K562 (cell line): Measurements from ENCODE around the gene EML6. TPM values are rescaled to one million over a fixed set of nuclear protein-coding genes. Genes with fewer than 3 reads are reported as not detected.

Source experiments
- NCOA6 ChIP-seq: fragments of 450-650 bp; IDR thresholded peaks from 2 replicates; pipeline ENCODE4 v1.6.1; 2017; ENCODE audit warnings: mild to moderate bottlenecking
- RAD51 ChIP-seq: fragments of 450-650 bp; IDR thresholded peaks from 2 replicates; pipeline ENCODE4 v1.7.1; 2016; ENCODE audit warnings: low read depth, mild to moderate bottlenecking, borderline replicate concordance
- SMAD4 ChIP-seq: fragments of 250-450 bp; sonication (Bioruptor Pico); conservative IDR thresholded peaks from 2 replicates; pipeline ENCODE4 v1.8.0; 2021; ENCODE audit warnings: inconsistent platforms, mild to moderate bottlenecking, moderate library complexity
- XRCC5 ChIP-seq: fragments of 200-400 bp; formaldehyde crosslinking; IDR thresholded peaks from 2 replicates; pipeline ENCODE4 v1.6.1; 2017; ENCODE audit warnings: low read depth, mild to moderate bottlenecking, low read length
- YBX1 ChIP-seq: fragments of 450-650 bp; IDR thresholded peaks from 2 replicates; pipeline ENCODE4 v1.7.1; 2016; ENCODE audit warnings: mild to moderate bottlenecking
- ZNF143 ChIP-seq: sonication (generic); formaldehyde crosslinking; IDR thresholded peaks from 2 replicates; pipeline ENCODE4 v1.9.0; 2022; ENCODE audit warnings: mild to moderate bottlenecking, missing genetic modification reagents
- polyA plus RNA-seq, 8 experiments: library from polyadenylated mRNA; depleted of rRNA in 4 of 8; stranded (reverse) in 5 of 8; unstranded in 3 of 8; fragments of >200 nt; fragmentation: Nextera tagmentation in 2 of 8; fragmentation: Illumina TruSeq in 1 of 8; extraction: Ambion mirVana in 2 of 8; extraction: Trizol in 1 of 8; gene quantifications; 2 replicates each; pipeline versions ENCODE4 v1.2.1 to v1.2.3, GENCODE V29; 2011 to 2014; ENCODE audit warnings: inconsistent platforms in 1 of 8, missing spikeins in 1 of 8
- total RNA-seq, 7 experiments: library from RNA; depleted of rRNA in 6 of 7; stranded (reverse); fragments of >200 nt in 6 of 7; fragmentation: Illumina TruSeq in 2 of 7; extraction: Trizol in 2 of 7; gene quantifications; 2 replicates each; pipeline versions ENCODE4 v1.2.1 to v1.2.3, GENCODE V29; 2011 to 2021; ENCODE audit warnings: low replicate concordance in 1 of 7
- TF ChIP-seq, protein P1 (sequence below), 2 experiments: IDR thresholded peaks; 2 replicates each; pipeline ENCODE4 v1.6.1; 2012; ENCODE audit warnings: improper control_type of control experiment in 2 of 2, low read depth in 2 of 2, low read length in 2 of 2, borderline replicate concordance in 1 of 2
- TF ChIP-seq, protein P2 (sequence below): sonication (generic); formaldehyde crosslinking; IDR thresholded peaks from 2 replicates; pipeline ENCODE4 v1.8.0; 2023; ENCODE audit warnings: missing genetic modification reagents, mild to moderate bottlenecking, borderline replicate concordance

EML6 gene
- total and polyA plus RNA-seq, 9 of the 15 experiments (the other 6 are each of a cell fraction or from before 2014, with no cell fraction given): 0.07 to 0.56 (median 0.25) TPM

DNA sequence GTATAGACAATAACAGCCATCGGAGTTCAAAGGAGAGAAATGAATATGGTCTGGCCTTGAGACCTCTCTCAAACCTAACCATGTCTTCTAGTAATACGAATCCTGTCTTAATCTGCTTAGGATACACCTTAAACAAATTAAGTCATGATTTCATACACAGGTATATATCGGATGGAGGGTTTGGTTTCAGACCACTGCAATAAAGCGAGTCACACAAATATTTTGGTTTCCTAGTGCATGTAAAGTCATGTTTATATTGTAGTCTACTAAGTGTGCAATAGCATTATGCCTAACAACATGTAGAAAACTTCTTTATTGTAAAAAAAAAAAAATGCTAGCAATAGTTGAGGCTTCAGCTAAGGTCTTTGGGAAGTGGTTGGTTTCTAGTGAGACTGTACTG lies 73.8 kb downstream of the EML6 start (continued):
- TF ChIP-seq, protein P1, sequence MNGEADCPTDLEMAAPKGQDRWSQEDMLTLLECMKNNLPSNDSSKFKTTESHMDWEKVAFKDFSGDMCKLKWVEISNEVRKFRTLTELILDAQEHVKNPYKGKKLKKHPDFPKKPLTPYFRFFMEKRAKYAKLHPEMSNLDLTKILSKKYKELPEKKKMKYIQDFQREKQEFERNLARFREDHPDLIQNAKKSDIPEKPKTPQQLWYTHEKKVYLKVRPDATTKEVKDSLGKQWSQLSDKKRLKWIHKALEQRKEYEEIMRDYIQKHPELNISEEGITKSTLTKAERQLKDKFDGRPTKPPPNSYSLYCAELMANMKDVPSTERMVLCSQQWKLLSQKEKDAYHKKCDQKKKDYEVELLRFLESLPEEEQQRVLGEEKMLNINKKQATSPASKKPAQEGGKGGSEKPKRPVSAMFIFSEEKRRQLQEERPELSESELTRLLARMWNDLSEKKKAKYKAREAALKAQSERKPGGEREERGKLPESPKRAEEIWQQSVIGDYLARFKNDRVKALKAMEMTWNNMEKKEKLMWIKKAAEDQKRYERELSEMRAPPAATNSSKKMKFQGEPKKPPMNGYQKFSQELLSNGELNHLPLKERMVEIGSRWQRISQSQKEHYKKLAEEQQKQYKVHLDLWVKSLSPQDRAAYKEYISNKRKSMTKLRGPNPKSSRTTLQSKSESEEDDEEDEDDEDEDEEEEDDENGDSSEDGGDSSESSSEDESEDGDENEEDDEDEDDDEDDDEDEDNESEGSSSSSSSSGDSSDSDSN (IDR thresholded peaks at IDR 0.05; ENCODE audit: borderline replicate concordance in 1 of 2, low read depth in 2 of 2, low read length in 2 of 2): no peak
- TF ChIP-seq, protein P2, sequence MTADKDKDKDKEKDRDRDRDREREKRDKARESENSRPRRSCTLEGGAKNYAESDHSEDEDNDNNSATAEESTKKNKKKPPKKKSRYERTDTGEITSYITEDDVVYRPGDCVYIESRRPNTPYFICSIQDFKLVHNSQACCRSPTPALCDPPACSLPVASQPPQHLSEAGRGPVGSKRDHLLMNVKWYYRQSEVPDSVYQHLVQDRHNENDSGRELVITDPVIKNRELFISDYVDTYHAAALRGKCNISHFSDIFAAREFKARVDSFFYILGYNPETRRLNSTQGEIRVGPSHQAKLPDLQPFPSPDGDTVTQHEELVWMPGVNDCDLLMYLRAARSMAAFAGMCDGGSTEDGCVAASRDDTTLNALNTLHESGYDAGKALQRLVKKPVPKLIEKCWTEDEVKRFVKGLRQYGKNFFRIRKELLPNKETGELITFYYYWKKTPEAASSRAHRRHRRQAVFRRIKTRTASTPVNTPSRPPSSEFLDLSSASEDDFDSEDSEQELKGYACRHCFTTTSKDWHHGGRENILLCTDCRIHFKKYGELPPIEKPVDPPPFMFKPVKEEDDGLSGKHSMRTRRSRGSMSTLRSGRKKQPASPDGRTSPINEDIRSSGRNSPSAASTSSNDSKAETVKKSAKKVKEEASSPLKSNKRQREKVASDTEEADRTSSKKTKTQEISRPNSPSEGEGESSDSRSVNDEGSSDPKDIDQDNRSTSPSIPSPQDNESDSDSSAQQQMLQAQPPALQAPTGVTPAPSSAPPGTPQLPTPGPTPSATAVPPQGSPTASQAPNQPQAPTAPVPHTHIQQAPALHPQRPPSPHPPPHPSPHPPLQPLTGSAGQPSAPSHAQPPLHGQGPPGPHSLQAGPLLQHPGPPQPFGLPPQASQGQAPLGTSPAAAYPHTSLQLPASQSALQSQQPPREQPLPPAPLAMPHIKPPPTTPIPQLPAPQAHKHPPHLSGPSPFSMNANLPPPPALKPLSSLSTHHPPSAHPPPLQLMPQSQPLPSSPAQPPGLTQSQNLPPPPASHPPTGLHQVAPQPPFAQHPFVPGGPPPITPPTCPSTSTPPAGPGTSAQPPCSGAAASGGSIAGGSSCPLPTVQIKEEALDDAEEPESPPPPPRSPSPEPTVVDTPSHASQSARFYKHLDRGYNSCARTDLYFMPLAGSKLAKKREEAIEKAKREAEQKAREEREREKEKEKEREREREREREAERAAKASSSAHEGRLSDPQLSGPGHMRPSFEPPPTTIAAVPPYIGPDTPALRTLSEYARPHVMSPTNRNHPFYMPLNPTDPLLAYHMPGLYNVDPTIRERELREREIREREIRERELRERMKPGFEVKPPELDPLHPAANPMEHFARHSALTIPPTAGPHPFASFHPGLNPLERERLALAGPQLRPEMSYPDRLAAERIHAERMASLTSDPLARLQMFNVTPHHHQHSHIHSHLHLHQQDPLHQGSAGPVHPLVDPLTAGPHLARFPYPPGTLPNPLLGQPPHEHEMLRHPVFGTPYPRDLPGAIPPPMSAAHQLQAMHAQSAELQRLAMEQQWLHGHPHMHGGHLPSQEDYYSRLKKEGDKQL (CRISPR knock-in tag): no peak
- TF ChIP-seq ZNF143 (CRISPR knock-in tag): no peak
- no peak for TF ChIP-seq SMAD4
- TF ChIP-seq XRCC5: no peak
- TF ChIP-seq NCOA6: no peak
- no peak for TF ChIP-seq RAD51
- TF ChIP-seq YBX1: no peak
